H1 (cell line): ENCODE results near the gene LEFTY1. TPM values are rescaled to one million over a fixed set of nuclear protein-coding genes. Genes with fewer than 3 reads are reported as not detected.

ENCODE experiments used
- CTCF ChIA-PET: fragments of 300-600 bp; sonication (Branson Sonifier 250); formaldehyde crosslinking; loops from one replicate; lab custom pipeline; 2021; ENCODE audit not compliant: partially characterized antibody; lab: Charles Lee
- POLR2A ChIA-PET: fragments of 300-600 bp; sonication (Branson Sonifier 250); formaldehyde crosslinking; loops from one replicate; lab custom pipeline; 2021; ENCODE audit warnings: inconsistent platforms; ENCODE audit not compliant: partially characterized antibody; lab: Charles Lee
- DNase-seq, 2 experiments: peaks; one replicate each; pipeline versions ENCODE4 v3.0.0 to v3.0.0-alpha.2; 2010 to 2022; ENCODE audit warnings: low spot score in 2 of 2, low read depth in 1 of 2, mixed read lengths in 1 of 2
- FAIRE-seq: peaks from 2 replicates; lab custom pipeline; 2011; peaks lifted over from hg19 to GRCh38; lab: Jason Lieb, UNC
- H2AFZ ChIP-seq: 2 replicates; pipeline ENCODE4 v1.8.1; 2012; ENCODE audit warnings: low read length, inconsistent platforms
- H2AK5ac ChIP-seq: 2 replicates; pipeline ENCODE4 v1.6.1; 2013; ENCODE audit warnings: low read depth, low read length
- H2BK120ac ChIP-seq: replicated peaks from 2 replicates; pipeline ENCODE3; 2013; ENCODE audit warnings: low read depth, low read length, inconsistent platforms
- H2BK12ac ChIP-seq: 2 replicates; pipeline ENCODE4 v1.6.1; 2013; ENCODE audit warnings: low read depth, low read length
- H2BK15ac ChIP-seq: 2 replicates; pipeline ENCODE4 v1.6.1; 2013; ENCODE audit warnings: low read length
- H2BK20ac ChIP-seq: 2 replicates; pipeline ENCODE4 v1.6.1; 2013; ENCODE audit warnings: low read length
- H2BK5ac ChIP-seq: 2 replicates; pipeline ENCODE4 v1.6.1; 2013; ENCODE audit warnings: low read depth, low read length
- H3K14ac ChIP-seq: 2 replicates; pipeline ENCODE4 v1.6.1; 2013; ENCODE audit warnings: inconsistent platforms; ENCODE audit not compliant: insufficient read length
- H3K18ac ChIP-seq: 2 replicates; pipeline ENCODE4 v1.6.1; 2013; ENCODE audit warnings: low read length; ENCODE audit errors: extremely low read depth
- H3K23ac ChIP-seq: 2 replicates; pipeline ENCODE4 v1.6.1; 2013; ENCODE audit warnings: inconsistent platforms; ENCODE audit not compliant: insufficient read length
- H3K23me2 ChIP-seq: 2 replicates; pipeline ENCODE4 v1.6.1; 2013; ENCODE audit warnings: low read depth, low read length
- H3K27ac ChIP-seq: 2 replicates; pipeline ENCODE4 v1.6.1; 2011; ENCODE audit warnings: low read depth, low read length, inconsistent platforms
- H3K27me3 ChIP-seq, 4 experiments: replicated peaks in 1 of 4; 1 replicate in 1 of 4; 2 replicates in 3 of 4; pipeline versions ENCODE4 v1.6.1 to v1.8.1; 2011 to 2013; ENCODE audit warnings: low read length in 3 of 4, mild to moderate bottlenecking in 3 of 4, inconsistent platforms in 2 of 4, mixed read lengths in 2 of 4, moderate library complexity in 1 of 4; ENCODE audit not compliant: control insufficient read depth in 3 of 4, insufficient read depth in 3 of 4; ENCODE audit errors: extremely low read depth in 1 of 4
- H3K36me3 ChIP-seq, 4 experiments: 2 replicates each; pipeline versions ENCODE4 v1.6.1 to v1.8.1; 2011 to 2013; ENCODE audit warnings: mild to moderate bottlenecking in 4 of 4, low read length in 3 of 4, moderate library complexity in 2 of 4, control low read depth in 1 of 4, inconsistent platforms in 1 of 4; ENCODE audit not compliant: insufficient read depth in 4 of 4, control insufficient read depth in 2 of 4
- H3K4ac ChIP-seq: replicated peaks from 2 replicates; pipeline ENCODE3; 2013; ENCODE audit warnings: low read length, low read depth, mixed read lengths, inconsistent platforms; ENCODE audit not compliant: insufficient read length
- H3K4me1 ChIP-seq, 4 experiments: replicated peaks in 1 of 4; 1 replicate in 1 of 4; 2 replicates in 3 of 4; pipeline versions ENCODE4 v1.6.1 to v1.8.1; 2011 to 2013; ENCODE audit warnings: low read length in 3 of 4, inconsistent platforms in 2 of 4, mixed read lengths in 1 of 4; ENCODE audit not compliant: insufficient read depth in 4 of 4, control insufficient read depth in 3 of 4
- H3K4me2 ChIP-seq, 2 experiments: 2 replicates each; pipeline versions ENCODE4 v1.6.1 to v1.8.1; 2011 to 2013; ENCODE audit warnings: low read depth in 2 of 2, low read length in 2 of 2, control low read depth in 1 of 2, inconsistent platforms in 1 of 2, mild to moderate bottlenecking in 1 of 2; ENCODE audit not compliant: insufficient read depth in 1 of 2
- H3K4me3 ChIP-seq, 4 experiments: fragments of 200-600, 300-600 bp in 1 of 4; sonication (generic), shearing (Covaris generic), sonication (Bioruptor Twin) in 1 of 4; 2 replicates each; pipeline versions ENCODE4 v1.5.1 to v1.8.1; 2011 to 2016; ENCODE audit warnings: low read length in 4 of 4, low read depth in 3 of 4, control low read depth in 2 of 4, inconsistent platforms in 2 of 4, mild to moderate bottlenecking in 2 of 4, mixed read lengths in 1 of 4, moderate library complexity in 1 of 4; ENCODE audit not compliant: insufficient read depth in 2 of 4; ENCODE audit errors: extremely low read depth in 1 of 4
- H3K56ac ChIP-seq: replicated peaks from 2 replicates; pipeline ENCODE3; 2013; ENCODE audit warnings: low read depth, mild to moderate bottlenecking, mixed read lengths, low read length, inconsistent platforms; ENCODE audit not compliant: insufficient read length
- H3K79me1 ChIP-seq: 2 replicates; pipeline ENCODE4 v1.6.1; 2013; ENCODE audit warnings: low read depth, low read length, control low read depth
- H3K79me2 ChIP-seq, 2 experiments: 2 replicates each; pipeline versions ENCODE4 v1.6.1 to v1.8.1; 2012 to 2013; ENCODE audit warnings: low read length in 2 of 2, mild to moderate bottlenecking in 2 of 2, inconsistent platforms in 1 of 2; ENCODE audit not compliant: insufficient read depth in 2 of 2, control insufficient read depth in 1 of 2
- H3K9ac ChIP-seq, 4 experiments: replicated peaks in 1 of 4; 1 replicate in 1 of 4; 2 replicates in 3 of 4; pipeline versions ENCODE4 v1.6.1 to v1.8.1; 2011 to 2013; ENCODE audit warnings: low read depth in 3 of 4, low read length in 3 of 4, control low read depth in 2 of 4, mild to moderate bottlenecking in 2 of 4, moderate library complexity in 2 of 4, inconsistent platforms in 1 of 4; ENCODE audit errors: extremely low read depth in 1 of 4
- H3K9me3 ChIP-seq, 2 experiments: 2 replicates each; pipeline versions ENCODE4 v1.6.1 to v1.8.1; 2012 to 2013; ENCODE audit warnings: mild to moderate bottlenecking in 2 of 2, moderate library complexity in 2 of 2, control low read depth in 1 of 2, inconsistent platforms in 1 of 2, low read depth in 1 of 2, low read length in 1 of 2, mixed read lengths in 1 of 2; ENCODE audit not compliant: insufficient read depth in 2 of 2
- H4K20me1 ChIP-seq, 2 experiments: replicated peaks in 1 of 2; 2 replicates each; pipeline versions ENCODE3 to v1.8.1; 2011 to 2013; ENCODE audit warnings: inconsistent platforms in 2 of 2, low read length in 2 of 2, mild to moderate bottlenecking in 1 of 2; ENCODE audit not compliant: insufficient read depth in 2 of 2, control insufficient read depth in 1 of 2
- H4K5ac ChIP-seq: 2 replicates; pipeline ENCODE4 v1.6.1; 2013; ENCODE audit warnings: low read length, low read depth, mixed read lengths, inconsistent platforms; ENCODE audit not compliant: insufficient read length
- H4K8ac ChIP-seq: 2 replicates; pipeline ENCODE4 v1.8.0; 2013; ENCODE audit warnings: mild to moderate bottlenecking, moderate library complexity, low read length, inconsistent platforms; ENCODE audit not compliant: insufficient read depth; ENCODE audit errors: extremely low read depth
- H4K91ac ChIP-seq: replicated peaks from 2 replicates; pipeline ENCODE3; 2013; ENCODE audit warnings: low read length, mixed read lengths, inconsistent platforms; ENCODE audit not compliant: insufficient read length
- KDM1A ChIP-seq: fragments of 200-600, 300-600 bp; sonication (generic); IDR thresholded peaks from 2 replicates; pipeline ENCODE4 v1.7.1; 2016; ENCODE audit warnings: mild to moderate bottlenecking, low read length, borderline replicate concordance
- POLR2AphosphoS5 ChIP-seq: IDR thresholded peaks from 2 replicates; pipeline ENCODE4 v1.6.1; 2011; ENCODE audit warnings: low read depth, low read length
- RAD21 ChIP-seq, 2 experiments: IDR thresholded peaks in 1 of 2; conservative IDR thresholded peaks in 1 of 2; 2 replicates each; pipeline ENCODE4 v1.6.1; 2011; ENCODE audit warnings: low read depth in 2 of 2, low read length in 2 of 2, improper control_type of control experiment in 1 of 2, inconsistent platforms in 1 of 2, mild to moderate bottlenecking in 1 of 2, moderate library complexity in 1 of 2
- RBBP5 ChIP-seq: IDR thresholded peaks from 2 replicates; pipeline ENCODE4 v1.7.1; 2012; ENCODE audit warnings: low read depth, mild to moderate bottlenecking, inconsistent platforms, low read length, moderate library complexity, borderline replicate concordance
- SAP30 ChIP-seq: fragments of 300-600 bp; sonication (generic); IDR thresholded peaks from 2 replicates; pipeline ENCODE4 v1.7.1; 2012; ENCODE audit warnings: low read length, moderate library complexity, mild to moderate bottlenecking, inconsistent platforms; ENCODE audit not compliant: insufficient read depth, insufficient replicate concordance
- TAF7 ChIP-seq: optimal IDR thresholded peaks from 2 replicates; pipeline ENCODE3; 2011; ENCODE audit warnings: low read depth, mild to moderate bottlenecking, inconsistent platforms, low read length, moderate library complexity, borderline replicate concordance
- TCF12 ChIP-seq: IDR thresholded peaks from 2 replicates; pipeline ENCODE4 v1.6.1; 2011; ENCODE audit warnings: low read depth, mild to moderate bottlenecking, low read length
- YY1 ChIP-seq: IDR thresholded peaks from 2 replicates; pipeline ENCODE4 v1.6.1; 2011; ENCODE audit warnings: low read depth, mild to moderate bottlenecking, low read length
- WGBS, 2 experiments: shearing (Covaris generic) in 1 of 2; methylation state at CpG; one replicate each; pipeline versions ENCODE4 v1.1.6 to v1.1.7; 2013 to 2015; ENCODE audit warnings: low lambda C conversion rate in 2 of 2, mixed read lengths in 2 of 2, inconsistent platforms in 1 of 2, low coverage in 1 of 2, missing lambda C conversion rate in 1 of 2; ENCODE audit not compliant: insufficient replicate concordance in 2 of 2, insufficient coverage in 1 of 2, insufficient read length in 1 of 2; ENCODE audit errors: extremely low coverage in 1 of 2, missing lambda C conversion rate in 1 of 2; 5-methylcytosine and 5-hydroxymethylcytosine counted together
- polyA plus RNA-seq, 7 experiments: library from polyadenylated mRNA; depleted of rRNA in 3 of 7; stranded (reverse) in 5 of 7; unstranded in 2 of 7; fragments of >200 nt in 5 of 7; fragments of 200-250 nt in 2 of 7; gene quantifications; 1 replicate in 5 of 7; 2 replicates in 1 of 7; 4 replicates in 1 of 7; pipeline versions ENCODE4 v1.2.1 to v1.2.3, GENCODE V29; 2011 to 2013; ENCODE audit warnings: missing spikeins in 2 of 7, mixed read lengths in 2 of 7
- total RNA-seq: library from RNA; stranded (reverse); fragmentation: NEBNext Ultra II Directional; extraction: Animal tissue kit (Norgen Biotek cat#: 25700); gene quantifications from 2 replicates; pipeline ENCODE4 v1.2.1, GENCODE V29; 2021
- TF ChIP-seq, protein P1 (sequence below): IDR thresholded peaks from 2 replicates; pipeline ENCODE4 v1.6.1; 2011; ENCODE audit warnings: low read length, improper control_type of control experiment

LEFTY1 gene
- total and polyA plus RNA-seq, 2 of the 8 experiments (the other 6 are each of a cell fraction or from before 2014, with no cell fraction given) = 4.5 to 11.7 TPM

DNA sequence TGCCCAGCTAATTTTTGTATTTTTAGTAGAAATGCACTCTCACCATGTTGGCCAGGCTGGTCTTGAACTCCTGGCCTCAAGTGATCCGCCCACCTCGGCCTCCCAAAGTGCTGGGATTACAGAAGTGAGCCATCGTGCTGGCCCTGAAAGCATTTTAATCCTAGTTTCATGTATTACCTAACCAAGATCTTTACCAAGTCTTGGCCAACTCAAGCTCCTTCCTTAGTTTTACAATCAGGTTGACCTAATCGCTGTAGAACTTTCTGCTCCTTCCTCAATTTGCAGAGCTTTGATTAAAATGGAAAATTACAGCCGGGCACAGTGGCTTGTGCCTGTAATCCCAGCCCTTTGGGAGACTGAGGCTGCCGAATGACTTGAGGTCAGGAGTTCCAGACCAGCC lies 3.6 kb downstream of the LEFTY1 start:
- WGBS, 2 experiments = 88% methylated on average over 6 of the region's 6 CpGs; no CpG with 5 or more reads in 1 of the 2 experiments
- peaks cover 9% of the 10 kb centered on the region; the same call in 1 of the 2 replicates for H3K23me2 ChIP-seq
- peaks cover 0 to 5% of the 10 kb centered on the region in 2 experiments; a peak in 1 of 4 replicates for H3K79me2 ChIP-seq
- H2BK12ac ChIP-seq = no peak overlapping the region
- H2BK20ac ChIP-seq = no peak overlapping the region
- no peak overlapping the region for H2AK5ac ChIP-seq
- no peak overlapping the region for H3K14ac ChIP-seq
- H3K56ac ChIP-seq = no peak overlapping the region
- no peak overlapping the region for H3K4me3 ChIP-seq
- no peak overlapping the region for H2AFZ ChIP-seq
- H3K9ac ChIP-seq = no peak overlapping the region
- POLR2A ChIA-PET = interaction anchor here (0.9 to 2.8 kb wide), 4 partner anchors 12 to 26 kb away, joined by 3 to 7 read pairs (median 5); no protein-coding TSS in a partner anchor
- no peak overlapping the region for H4K8ac ChIP-seq
- peaks cover 2 to 4% of the 10 kb centered on the region in 2 experiments for H4K20me1 ChIP-seq
- H3K36me3 ChIP-seq = no peaks in the 10 kb centered on the region
- H3K23ac ChIP-seq = no peak overlapping the region
- peaks cover 18 to 34% (median 27%) of the 10 kb centered on the region in 4 experiments for H3K4me1 ChIP-seq
- H4K5ac ChIP-seq = no peak overlapping the region
- no peak overlapping the region for H3K4me2 ChIP-seq
- DNase-seq (no peak), FAIRE-seq (no peak)
- CTCF ChIA-PET = interaction anchor here (0.7 to 21.3 kb wide), 7 partner anchors 7 to 76 kb away, joined by 3 to 406 read pairs (median 3); no protein-coding TSS in a partner anchor
- no peak for TF ChIP-seq TAF7
- TF ChIP-seq RAD21 (IDR thresholded peaks at IDR 0.05 in 1 of 2, conservative IDR thresholded peaks at IDR 0.05 in 1 of 2; ENCODE audit: low read depth in 2 of 2, low read length in 2 of 2) = no peak
- no peak for TF ChIP-seq YY1
- TF ChIP-seq KDM1A = no peak
- no peak for TF ChIP-seq TCF12
- TF ChIP-seq RBBP5 = no peak
- no peak for TF ChIP-seq POLR2AphosphoS5
- TF ChIP-seq SAP30 = no peak
- TF ChIP-seq, protein P1, sequence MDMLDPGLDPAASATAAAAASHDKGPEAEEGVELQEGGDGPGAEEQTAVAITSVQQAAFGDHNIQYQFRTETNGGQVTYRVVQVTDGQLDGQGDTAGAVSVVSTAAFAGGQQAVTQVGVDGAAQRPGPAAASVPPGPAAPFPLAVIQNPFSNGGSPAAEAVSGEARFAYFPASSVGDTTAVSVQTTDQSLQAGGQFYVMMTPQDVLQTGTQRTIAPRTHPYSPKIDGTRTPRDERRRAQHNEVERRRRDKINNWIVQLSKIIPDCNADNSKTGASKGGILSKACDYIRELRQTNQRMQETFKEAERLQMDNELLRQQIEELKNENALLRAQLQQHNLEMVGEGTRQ = no peak
- no peak overlapping the region for H3K27ac ChIP-seq
- H2BK5ac ChIP-seq = no peak overlapping the region
- H3K79me1 ChIP-seq = peaks cover 6% of the 10 kb centered on the region; the same call in 1 of the 2 replicates
- no peak overlapping the region for H2BK15ac ChIP-seq
- H3K18ac ChIP-seq = no peak overlapping the region
- no peaks in the 10 kb centered on the region for H3K9me3 ChIP-seq
- no peak overlapping the region for H4K91ac ChIP-seq
- H3K27me3 ChIP-seq = peaks cover 0 to 26% (median 13%) of the 10 kb centered on the region in 4 experiments; a peak in 5 of 7 replicates
- no peak overlapping the region for H3K4ac ChIP-seq
- no peak overlapping the region for H2BK120ac ChIP-seq
